ENCODE data around the gene SPATA31C1.
"Not testable (repeated sequence)": the region's sequence is repeated elsewhere in the genome, so short reads cannot be mapped to it uniquely, and the experiment has no call there.

- TF ChIP-seq CTCF (IDR thresholded peaks at IDR 0.05; ENCODE audit: borderline replicate concordance, extremely low read depth, low read length, poor library complexity, severe bottlenecking); EZH2 (IDR thresholded peaks at IDR 0.05; ENCODE audit: borderline replicate concordance, low read depth, low read length, severe bottlenecking): not testable (repeated sequence)
These were observed at the start of gene SPATA31C1 for GRCh38 chr9:87917662-87918061.
